HL-60/S4 treated with retinoic acid at 250 ng/mL for 4 days and 3 days (cell line): ENCODE results near the gene LPIN2.

Source experiments
- in situ Hi-C: fragments of 300-500 bp; cut with MboI; formaldehyde crosslinking; loops from 2 replicates; pipeline ENCODE4 v1.7.0; 2022; ENCODE audit warnings: low sequenced_read_pairs

Gene LPIN2

DNA sequence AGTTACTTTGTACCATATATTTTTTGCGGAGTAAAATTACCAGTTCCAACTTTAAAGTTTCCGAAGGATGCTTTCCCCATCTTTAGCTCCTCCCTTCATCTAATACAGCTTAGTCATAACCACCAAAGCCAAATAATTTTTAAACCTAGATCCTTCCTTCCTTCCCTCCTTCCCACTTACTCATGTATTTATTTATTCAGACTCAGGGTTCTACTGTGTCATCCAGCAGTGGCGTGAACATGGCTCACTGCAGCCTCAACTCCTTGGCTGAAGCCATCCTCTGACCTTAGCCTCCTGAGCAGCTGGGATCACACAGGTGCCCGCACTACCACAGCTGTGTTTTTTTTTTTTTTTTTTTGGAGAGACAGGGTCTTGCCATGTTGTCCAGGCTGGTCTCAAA is 4.4 kb downstream of the LPIN2 start:
- in situ Hi-C loops, result loop anchor here (10.0 kb wide), 1 partner anchor 64 kb away; no protein-coding TSS in a partner anchor

DNA sequence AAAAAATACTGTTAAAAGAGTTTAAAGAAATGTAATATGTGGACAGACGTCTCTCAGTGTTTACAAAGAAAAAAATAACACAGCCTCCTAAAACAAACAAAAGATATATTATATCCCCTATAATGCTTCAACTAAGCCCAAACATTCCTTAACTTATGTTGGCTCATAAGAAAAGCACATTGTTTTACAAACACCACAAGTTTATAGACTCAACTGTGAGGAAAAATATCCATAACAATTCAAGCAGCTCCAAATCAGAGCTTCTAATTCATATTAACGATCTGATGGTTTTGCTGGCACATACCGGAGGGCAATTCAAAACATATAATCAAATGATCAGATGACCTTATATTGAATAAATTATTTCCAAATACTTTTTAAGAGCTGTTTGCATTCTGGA is 5.5 kb downstream of the LPIN2 start:
- in situ Hi-C loops, result loop anchor here (10.0 kb wide), 1 partner anchor 63 kb away; no protein-coding TSS in a partner anchor

DNA sequence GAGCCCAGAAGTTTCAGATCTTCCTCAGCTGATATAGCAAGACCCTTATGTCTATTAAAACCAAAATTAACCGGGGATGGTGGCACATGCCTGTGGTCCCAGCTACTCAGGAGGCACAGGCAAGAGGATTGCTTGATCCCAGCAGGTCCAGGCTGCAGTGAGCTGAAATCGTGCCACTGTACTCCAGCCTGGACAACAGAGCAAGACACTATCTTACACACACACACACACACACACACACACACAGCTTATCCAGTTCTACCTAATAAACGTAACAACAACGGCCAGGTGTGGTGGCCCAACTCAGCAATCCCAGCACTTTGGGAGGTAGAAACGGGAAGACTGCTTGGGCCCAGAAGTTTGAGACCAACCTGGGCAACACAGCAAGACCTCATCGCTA is 7.5 kb downstream of the LPIN2 start:
- in situ Hi-C loops, result loop anchor here (10.0 kb wide), 1 partner anchor 61 kb away; no protein-coding TSS in a partner anchor

DNA sequence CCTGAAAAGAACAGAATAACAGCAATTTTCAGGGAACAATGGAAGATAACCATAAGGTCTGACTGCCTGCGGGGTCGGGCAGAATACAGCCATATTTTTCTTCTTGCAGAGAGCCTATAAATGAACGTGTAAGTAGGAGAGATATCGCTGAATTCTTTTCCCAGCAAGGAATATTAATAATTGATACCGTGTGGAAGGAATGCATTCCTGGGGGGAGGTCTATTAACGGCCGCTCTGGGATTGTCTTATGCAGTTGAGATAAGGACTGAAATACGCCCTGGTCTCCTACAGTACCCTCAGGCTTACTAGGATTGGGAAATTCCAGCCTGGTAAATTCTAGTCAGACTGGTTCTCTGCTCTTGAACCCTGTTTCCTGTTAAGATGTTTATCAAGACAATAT is 9.2 kb downstream of the LPIN2 start:
- in situ Hi-C loops, result loop anchor here (10.0 kb wide), 1 partner anchor 59 kb away; no protein-coding TSS in a partner anchor

DNA sequence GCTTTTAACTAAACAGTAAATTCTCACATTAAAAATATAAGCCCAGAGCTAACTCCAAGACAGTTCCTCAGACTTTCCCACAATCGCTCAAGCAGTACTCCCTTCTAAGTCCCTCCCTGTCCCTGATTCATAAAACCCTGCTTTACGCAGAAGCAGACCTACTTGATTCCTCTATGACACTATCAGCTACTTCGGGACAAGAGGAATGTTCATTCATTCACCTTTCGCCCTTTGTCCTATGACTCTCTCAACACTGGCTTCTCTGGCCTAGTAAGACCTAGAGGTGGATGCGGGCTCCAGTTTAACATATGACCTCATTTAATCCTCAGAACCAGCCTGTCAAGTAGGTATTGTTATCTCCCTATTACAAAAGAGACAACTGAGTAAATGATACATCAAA is 10.2 kb downstream of the LPIN2 start:
- in situ Hi-C loops, result loop anchor here (10.0 kb wide), 1 partner anchor 58 kb away; no protein-coding TSS in a partner anchor

DNA sequence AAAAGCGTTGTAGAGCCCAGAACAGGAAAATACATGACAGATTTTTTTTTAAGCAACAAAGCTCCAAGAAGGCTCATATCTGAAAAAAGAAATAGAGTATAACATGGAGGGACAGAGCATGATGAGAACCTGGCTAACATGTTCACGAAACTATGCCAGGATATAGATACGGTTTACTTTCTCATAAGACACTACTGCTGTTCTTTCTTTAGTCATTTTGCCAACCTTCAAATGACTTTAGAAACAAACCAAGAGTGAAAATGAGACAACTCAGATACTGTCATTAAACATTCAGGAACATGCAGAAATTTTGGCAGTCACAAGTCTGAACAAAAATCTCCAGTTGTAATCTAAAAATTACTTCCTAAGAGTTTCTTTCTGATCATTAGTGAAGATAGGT is 14.3 kb downstream of the LPIN2 start:
- in situ Hi-C loops, result no loop called here

DNA sequence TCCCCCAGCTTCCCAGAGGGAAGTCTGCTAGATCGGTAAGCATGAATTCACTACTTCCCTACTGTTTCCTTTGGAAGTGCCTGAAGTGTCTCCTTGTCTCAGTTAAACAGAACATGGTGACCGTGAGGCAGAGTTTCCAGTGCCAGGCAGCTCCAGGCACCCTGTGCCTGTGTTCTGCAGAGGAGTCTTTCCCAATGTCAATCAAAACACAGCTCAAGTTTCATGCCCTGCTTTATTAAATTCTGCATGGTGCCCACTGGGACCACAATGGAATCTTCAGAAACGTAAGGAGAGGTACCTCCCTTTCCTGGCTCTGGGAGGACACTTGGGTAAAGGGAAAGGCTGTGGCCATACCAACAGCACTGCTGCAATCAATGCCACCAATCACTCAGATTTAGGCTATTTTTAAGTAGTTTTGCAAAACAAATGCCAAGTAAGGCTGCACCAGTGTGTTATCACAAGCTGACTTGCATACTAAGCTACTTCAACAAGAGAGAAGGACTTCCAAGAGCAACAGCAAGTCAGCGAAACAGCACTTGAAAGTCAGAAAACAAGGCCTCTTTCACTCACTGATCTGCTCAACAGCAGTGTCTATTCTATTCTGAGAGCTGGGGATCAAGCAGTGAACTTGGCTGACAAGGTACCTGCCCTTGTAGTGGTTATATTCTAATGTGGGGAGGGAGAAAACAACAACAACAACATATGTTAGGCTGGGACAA is 14.9 kb downstream of the LPIN2 start:
- in situ Hi-C loops, result no loop called here

DNA sequence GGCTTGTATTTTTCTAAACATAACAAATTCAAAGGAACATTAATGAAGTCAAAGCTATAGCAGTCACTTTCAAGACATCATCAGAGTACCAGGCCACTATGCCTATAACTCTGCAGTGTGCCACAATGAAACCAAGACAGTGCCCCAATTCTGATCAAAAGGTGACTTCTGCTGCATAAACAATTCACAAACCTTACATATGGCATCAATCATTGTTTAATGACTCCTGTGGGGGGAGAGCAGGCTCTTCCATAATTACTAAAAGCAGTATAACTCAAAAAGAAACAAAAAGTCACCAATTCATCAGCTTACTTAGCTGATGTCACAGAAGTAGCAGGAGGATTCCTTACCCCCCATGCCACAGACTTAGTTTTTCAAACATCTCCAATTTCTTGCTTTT is 15.5 kb downstream of the LPIN2 start:
- in situ Hi-C loops, result no loop called here

- in situ Hi-C loops, result no loop called here
Observed at GRCh38 chr18:2994603-2995432, 18.1 kb downstream of the LPIN2 start.

- in situ Hi-C loops, result no loop called here
Observed at GRCh38 chr18:2994020-2994589, 18.8 kb downstream of the LPIN2 start.

DNA sequence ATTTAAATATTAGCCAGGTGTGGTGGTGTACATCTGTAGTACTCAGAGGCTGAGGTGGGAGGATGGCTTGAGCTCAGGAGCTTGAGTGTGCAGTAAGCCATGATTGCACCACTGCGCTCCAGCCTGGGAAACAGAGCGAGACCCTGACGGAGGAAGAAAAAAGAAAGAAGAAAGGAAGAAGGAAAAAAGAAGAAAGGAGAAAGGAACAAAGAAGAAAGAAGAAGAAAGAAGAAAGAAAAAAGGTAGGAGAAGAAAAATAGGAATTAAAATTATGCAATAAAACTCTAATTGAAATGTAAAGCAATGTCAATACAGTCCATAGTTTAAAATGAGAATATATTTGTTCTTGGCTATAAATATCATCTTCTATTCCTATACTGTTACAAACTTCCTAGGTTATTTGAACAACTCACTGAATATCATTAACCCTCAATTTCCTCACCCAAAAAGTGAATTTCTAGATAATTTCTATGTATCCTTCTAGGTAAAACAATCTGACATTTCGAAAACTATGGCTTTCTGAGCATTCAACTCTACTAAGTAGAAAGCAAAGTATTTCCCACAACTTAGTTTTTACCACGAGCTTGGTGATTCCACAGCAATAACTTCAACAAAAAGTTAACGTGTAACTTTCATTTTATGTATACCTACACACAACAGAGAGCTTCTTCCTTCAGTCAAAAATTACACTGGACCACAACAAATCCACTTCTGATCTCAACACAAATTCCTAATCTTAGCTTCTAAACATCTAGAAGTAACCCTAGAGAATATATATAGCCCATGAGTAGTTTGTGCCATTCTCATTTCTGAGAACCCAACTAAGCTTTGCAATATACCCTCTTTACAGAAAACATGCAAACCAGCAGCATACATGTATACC is 19.7 kb downstream of the LPIN2 start:
- in situ Hi-C loops, result no loop called here

DNA sequence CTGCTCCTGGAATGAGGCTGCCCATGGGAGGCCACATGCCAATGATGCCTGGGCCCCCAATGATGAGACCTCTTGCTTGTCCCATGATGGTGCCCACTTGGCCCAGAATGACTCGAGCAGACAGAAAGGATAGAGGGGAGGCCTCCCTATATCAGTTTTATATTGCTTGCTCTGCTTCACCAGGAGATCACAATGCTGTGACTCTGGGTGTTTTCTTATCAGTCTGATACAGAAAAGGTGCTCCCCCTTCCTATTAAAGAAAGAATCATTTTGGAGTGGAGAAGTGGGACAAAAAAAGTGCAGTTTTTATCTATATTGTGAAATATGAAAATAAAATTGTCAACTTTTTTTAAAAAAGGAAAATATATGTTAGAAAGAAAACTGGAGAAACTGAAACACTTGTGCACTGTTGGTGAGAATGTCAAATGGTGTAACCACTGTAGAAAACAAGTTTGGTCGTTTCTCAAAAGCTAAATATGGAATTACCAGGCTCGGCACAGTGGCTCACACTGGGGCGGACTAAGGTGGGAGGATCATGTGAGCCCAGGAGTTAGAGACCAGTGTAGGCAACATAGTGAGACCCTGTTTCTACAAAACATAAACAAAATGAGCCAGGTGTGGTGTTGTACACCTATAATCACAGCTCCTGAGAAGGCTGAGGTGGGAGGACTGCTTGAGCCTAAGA is 21.8 kb downstream of the LPIN2 start:
- in situ Hi-C loops, result no loop called here

- in situ Hi-C loops, result no loop called here
Observed at GRCh38 chr18:2987876-2988790, 24.8 kb downstream of the LPIN2 start.

DNA sequence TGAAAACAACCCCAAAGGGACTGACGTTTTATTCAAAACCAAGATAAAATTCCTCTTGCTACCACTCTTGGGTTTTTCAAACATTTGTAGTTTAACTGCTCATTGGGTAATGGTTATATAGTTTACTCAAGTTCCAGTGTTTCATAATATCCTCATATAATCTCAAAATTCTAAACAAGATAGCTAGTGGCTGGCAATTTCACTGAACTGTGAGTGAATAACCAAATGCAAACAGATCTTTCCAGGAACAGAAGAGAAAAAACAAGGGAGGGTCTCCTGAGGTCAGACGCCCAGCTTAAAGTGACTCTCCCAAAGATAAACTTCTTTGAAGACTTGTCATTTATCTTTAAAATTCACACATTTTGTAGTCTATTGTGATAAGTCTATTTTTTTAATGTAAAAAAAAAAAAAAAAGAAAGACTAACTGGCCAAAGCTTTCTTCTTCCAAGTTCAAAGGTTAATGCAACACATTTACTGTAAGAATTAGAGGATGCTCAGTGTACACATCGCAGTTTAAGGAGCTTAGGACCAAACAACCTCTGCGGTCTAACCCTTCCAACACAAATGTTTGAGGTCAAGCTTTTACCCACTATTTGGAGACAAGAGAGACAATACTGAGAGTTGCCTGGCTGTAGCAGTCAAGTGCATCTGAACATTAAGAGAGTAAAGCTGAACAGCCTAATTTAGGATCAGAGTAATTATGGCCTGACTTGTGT is 26.6 kb downstream of the LPIN2 start:
- in situ Hi-C loops, result no loop called here

DNA sequence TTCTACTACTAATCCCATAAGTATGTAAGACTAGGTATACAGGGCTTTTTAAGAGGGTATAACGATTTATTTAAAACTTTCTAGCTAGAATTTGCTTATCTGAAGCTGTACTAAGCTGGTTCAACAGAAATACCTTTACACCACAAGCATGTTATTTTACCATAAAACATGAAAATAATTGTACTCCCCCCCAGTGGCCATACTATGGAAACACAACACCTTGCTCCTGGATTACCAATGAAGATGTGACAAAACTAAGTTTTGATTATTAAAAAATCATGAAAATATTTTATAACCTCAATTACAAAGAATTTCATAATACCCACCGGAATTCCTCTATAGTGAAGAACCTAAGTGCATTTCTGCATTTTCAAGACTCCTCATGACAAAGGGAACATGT is 27.3 kb downstream of the LPIN2 start:
- in situ Hi-C loops, result no loop called here

DNA sequence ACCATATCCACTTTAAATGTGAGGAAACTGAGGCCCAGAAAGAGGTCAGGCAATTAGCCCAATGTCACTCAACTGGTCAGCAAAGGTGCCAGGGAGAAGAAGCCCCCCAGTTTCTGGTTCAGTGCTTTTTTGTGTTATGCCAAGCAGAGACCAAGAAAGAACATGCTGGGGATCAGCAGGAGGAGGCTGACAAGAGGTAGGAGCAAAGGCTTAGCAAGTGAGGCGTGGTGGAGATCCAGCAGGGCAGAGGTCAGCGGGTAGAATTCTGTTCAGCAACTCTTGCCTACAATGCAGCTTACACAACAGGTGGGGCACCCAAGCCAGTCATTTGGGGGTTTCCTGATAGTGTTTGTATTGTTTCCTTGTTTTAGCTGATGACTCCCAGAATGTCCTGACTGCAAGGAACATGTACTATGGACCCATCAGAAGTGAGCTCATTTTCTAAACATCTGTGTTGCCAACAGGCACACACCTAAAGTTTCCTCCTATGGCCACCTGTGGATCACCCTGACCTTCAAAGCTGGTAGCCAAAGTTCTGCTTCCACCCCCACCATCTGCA is 28.2 kb downstream of the LPIN2 start:
- in situ Hi-C loops, result no loop called here

DNA sequence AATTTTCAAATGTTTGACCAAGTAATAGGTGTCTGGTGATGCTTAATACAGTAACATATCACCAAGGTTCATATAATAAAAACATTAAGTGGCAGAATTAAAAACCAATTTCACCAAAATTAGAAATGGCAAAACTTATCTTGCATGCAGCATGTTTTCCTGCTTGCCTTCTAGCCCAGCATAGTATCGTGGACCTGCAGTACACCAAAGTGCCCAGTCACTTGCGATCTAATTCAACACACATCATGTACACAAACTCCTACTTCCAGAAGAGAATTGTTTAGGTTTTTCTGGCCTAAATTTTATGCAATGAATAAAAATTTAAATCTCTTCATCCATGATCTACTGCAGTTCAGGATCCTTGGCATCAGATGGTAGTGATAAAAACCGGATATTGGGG is 28.9 kb downstream of the LPIN2 start:
- in situ Hi-C loops, result no loop called here

- in situ Hi-C loops, result no loop called here
Observed at GRCh38 chr18:2983296-2983695, 29.6 kb downstream of the LPIN2 start.
